Measurements from ENCODE around the gene VSIR.

GRCh38 chr10:71741029-71741428, 32.3 kb downstream of the VSIR start:
- TF ChIP-seq, protein P1, sequence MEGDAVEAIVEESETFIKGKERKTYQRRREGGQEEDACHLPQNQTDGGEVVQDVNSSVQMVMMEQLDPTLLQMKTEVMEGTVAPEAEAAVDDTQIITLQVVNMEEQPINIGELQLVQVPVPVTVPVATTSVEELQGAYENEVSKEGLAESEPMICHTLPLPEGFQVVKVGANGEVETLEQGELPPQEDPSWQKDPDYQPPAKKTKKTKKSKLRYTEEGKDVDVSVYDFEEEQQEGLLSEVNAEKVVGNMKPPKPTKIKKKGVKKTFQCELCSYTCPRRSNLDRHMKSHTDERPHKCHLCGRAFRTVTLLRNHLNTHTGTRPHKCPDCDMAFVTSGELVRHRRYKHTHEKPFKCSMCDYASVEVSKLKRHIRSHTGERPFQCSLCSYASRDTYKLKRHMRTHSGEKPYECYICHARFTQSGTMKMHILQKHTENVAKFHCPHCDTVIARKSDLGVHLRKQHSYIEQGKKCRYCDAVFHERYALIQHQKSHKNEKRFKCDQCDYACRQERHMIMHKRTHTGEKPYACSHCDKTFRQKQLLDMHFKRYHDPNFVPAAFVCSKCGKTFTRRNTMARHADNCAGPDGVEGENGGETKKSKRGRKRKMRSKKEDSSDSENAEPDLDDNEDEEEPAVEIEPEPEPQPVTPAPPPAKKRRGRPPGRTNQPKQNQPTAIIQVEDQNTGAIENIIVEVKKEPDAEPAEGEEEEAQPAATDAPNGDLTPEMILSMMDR (IDR thresholded peaks at IDR 0.05; ENCODE audit: low read depth, low read length) = no peak
- TF ChIP-seq EZH2phosphoT487 (IDR thresholded peaks at IDR 0.05; ENCODE audit: low read depth) = no peak
